Endothelial cell of umbilical vein (primary cell): ENCODE measurements around the gene RAPGEF6. TPM values are rescaled to one million over a fixed set of nuclear protein-coding genes. Genes with fewer than 3 reads are reported as not detected.

Experiments
- BruUV-seq: library from RNA; stranded (reverse); fragments of 400-500 nt; replicated peaks from 2 replicates; lab custom pipeline; 2021; lab: Mats Ljungman, UMichigan
- CTCF ChIA-PET: fragments of 300-600, 350-600 bp; sonication (Branson Sonifier 250); formaldehyde crosslinking; loops from one replicate; lab custom pipeline; 2021; ENCODE audit warnings: antibody characterized with exemption, inconsistent platforms; lab: Charles Lee
- POLR2A ChIA-PET: fragments of 300-600, 350-600 bp; sonication (Branson Sonifier 250); formaldehyde crosslinking; loops from one replicate; lab custom pipeline; 2021; ENCODE audit warnings: antibody characterized with exemption, inconsistent platforms; lab: Charles Lee
- DNase-seq: peaks from one replicate; pipeline ENCODE4 v3.0.0-alpha.2; 2011; ENCODE audit warnings: low read depth, low spot score
- FAIRE-seq: peaks from 2 replicates; lab custom pipeline; 2011; peaks lifted over from hg19 to GRCh38; lab: Jason Lieb, UNC
- H2AFZ ChIP-seq: 2 replicates; pipeline ENCODE4 v1.6.0; 2012; ENCODE audit warnings: low read depth, low read length, control low read depth, inconsistent platforms
- H3K27ac ChIP-seq: 2 replicates; pipeline ENCODE4 v1.5.1; 2011; ENCODE audit warnings: low read depth, mild to moderate bottlenecking, control low read depth, low read length, moderate library complexity; ENCODE audit not compliant: insufficient read depth
- H3K27me3 ChIP-seq, 2 experiments: 2 replicates each; pipeline versions ENCODE4 v1.6.0 to v1.6.1; 2011; ENCODE audit warnings: low read length in 2 of 2, mixed read lengths in 1 of 2; ENCODE audit not compliant: control insufficient read depth in 2 of 2, insufficient read depth in 2 of 2
- H3K36me3 ChIP-seq, 2 experiments: 2 replicates in 1 of 2; 3 replicates in 1 of 2; pipeline ENCODE4 v1.5.1; 2011; ENCODE audit warnings: low read length in 2 of 2, mild to moderate bottlenecking in 1 of 2, moderate library complexity in 1 of 2; ENCODE audit not compliant: control insufficient read depth in 2 of 2, insufficient read depth in 2 of 2; ENCODE audit errors: extremely low read depth in 1 of 2
- H3K4me1 ChIP-seq: 3 replicates; pipeline ENCODE4 v1.5.1; 2011; ENCODE audit warnings: mild to moderate bottlenecking, low read length; ENCODE audit not compliant: control insufficient read depth, insufficient read depth; ENCODE audit errors: extremely low read depth
- H3K4me2 ChIP-seq: 2 replicates; pipeline ENCODE4 v1.6.1; 2011; ENCODE audit warnings: low read length, control low read depth, mixed read lengths; ENCODE audit not compliant: insufficient read depth
- H3K4me3 ChIP-seq, 3 experiments: fragments of 200-600 bp in 1 of 3; sonication (generic), shearing (Covaris generic) in 1 of 3; replicated peaks in 1 of 3; 2 replicates each; pipeline ENCODE4 v1.5.1; 2011 to 2016; ENCODE audit warnings: control low read depth in 3 of 3, low read length in 3 of 3, mild to moderate bottlenecking in 2 of 3, inconsistent platforms in 1 of 3, low read depth in 1 of 3, moderate library complexity in 1 of 3; ENCODE audit not compliant: insufficient read depth in 1 of 3
- H3K79me2 ChIP-seq: 2 replicates; pipeline ENCODE4 v1.6.0; 2012; ENCODE audit warnings: low read length, inconsistent platforms; ENCODE audit not compliant: control insufficient read depth, insufficient read depth
- H3K9ac ChIP-seq: replicated peaks from 2 replicates; pipeline ENCODE3; 2011; ENCODE audit warnings: low read length, control low read depth; ENCODE audit not compliant: insufficient read depth; ENCODE audit errors: extremely low read depth
- H3K9me1 ChIP-seq: replicated peaks from 3 replicates; pipeline ENCODE4 v1.6.0; 2011; ENCODE audit warnings: mild to moderate bottlenecking, low read length; ENCODE audit not compliant: control insufficient read depth, insufficient read depth; ENCODE audit errors: extremely low read depth
- H3K9me3 ChIP-seq: replicated peaks from 2 replicates; pipeline ENCODE4 v1.5.1; 2012; ENCODE audit warnings: low read length, inconsistent platforms; ENCODE audit not compliant: control insufficient read depth, insufficient read depth
- H4K20me1 ChIP-seq: replicated peaks from 2 replicates; pipeline ENCODE3; 2011; ENCODE audit warnings: mild to moderate bottlenecking, low read length; ENCODE audit not compliant: control insufficient read depth, insufficient read depth; ENCODE audit errors: extremely low read depth
- CTCF ChIP-seq, 2 donors: IDR thresholded peaks; 1 replicate in 1 of 2; 2 replicates in 1 of 2; pipeline ENCODE4 v1.5.1; 2011; ENCODE audit warnings: low read length in 2 of 2, mild to moderate bottlenecking in 2 of 2, moderate library complexity in 2 of 2, control low read depth in 1 of 2, inconsistent platforms in 1 of 2, low read depth in 1 of 2; ENCODE audit not compliant: insufficient read depth in 1 of 2; ENCODE audit errors: extremely low read depth in 1 of 2
- EZH2 ChIP-seq: IDR thresholded peaks from 2 replicates; pipeline ENCODE4 v1.6.1; 2012; ENCODE audit warnings: borderline replicate concordance, low read depth, mild to moderate bottlenecking, moderate library complexity, low read length, inconsistent platforms; ENCODE audit not compliant: severe bottlenecking
- FOS ChIP-seq: IDR thresholded peaks from 2 replicates; pipeline ENCODE4 v1.6.1; 2011; ENCODE audit warnings: mild to moderate bottlenecking, low read length, moderate library complexity, borderline replicate concordance; ENCODE audit not compliant: insufficient read depth
- GATA2 ChIP-seq: IDR thresholded peaks from 2 replicates; pipeline ENCODE4 v1.7.0; 2011; ENCODE audit warnings: low read depth, mild to moderate bottlenecking, moderate library complexity, mixed read lengths, low read length; ENCODE audit not compliant: insufficient read length, insufficient read depth
- JUN ChIP-seq: IDR thresholded peaks from 2 replicates; pipeline ENCODE4 v1.6.1; 2011; ENCODE audit warnings: borderline replicate concordance, low read depth; ENCODE audit not compliant: insufficient read length, insufficient read depth
- MAX ChIP-seq: IDR thresholded peaks from 2 replicates; pipeline ENCODE4 v1.6.1; 2011; ENCODE audit not compliant: insufficient read depth, insufficient read length
- MYC ChIP-seq: IDR thresholded peaks from one replicate; pipeline ENCODE4 v1.6.1; 2011; ENCODE audit warnings: mild to moderate bottlenecking, low read depth, low read length
- POLR2A ChIP-seq: IDR thresholded peaks from 2 replicates; pipeline ENCODE4 v1.6.1; 2012; ENCODE audit warnings: low read depth, mild to moderate bottlenecking, control low read depth, low read length
- POLR2AphosphoS5 ChIP-seq: IDR thresholded peaks from 2 replicates; pipeline ENCODE4 v1.6.1; 2012; ENCODE audit warnings: low read depth, mild to moderate bottlenecking, control low read depth, low read length, moderate library complexity; ENCODE audit not compliant: insufficient read depth
- dilution Hi-C: fragments of 300-500 bp; cut with MboI; formaldehyde crosslinking; loops from one replicate; pipeline ENCODE4 v1.15.0; 2019; ENCODE audit warnings: low sequenced_read_pairs; ENCODE audit not compliant: extremely low pct_ligation_motif_present
- intact Hi-C: fragments of 100-400 bp; cut with micrococcal nuclease; formaldehyde crosslinking; loops from one replicate; pipeline ENCODE4 v1.10.0; 2022
- polyA plus RNA-seq, 4 experiments: library from polyadenylated mRNA; depleted of rRNA in 3 of 4; stranded (reverse) in 3 of 4; unstranded in 1 of 4; fragments of >200 nt; gene quantifications; 2 replicates each; pipeline versions ENCODE4 v1.2.1 to v1.2.3, GENCODE V29; 2011 to 2012; ENCODE audit warnings: missing spikeins in 1 of 4
- total RNA-seq: library from RNA; stranded (reverse); gene quantifications from 2 replicates; pipeline ENCODE4 v1.2.3, GENCODE V29; 2021

Gene RAPGEF6
- total and polyA plus RNA-seq, 2 donors (not counting 3 experiments of a cell fraction or from before 2014, with no cell fraction given): 3.5 to 17.5 TPM

GRCh38 chr5:131595088-131596033 is 39.7 kb downstream of the RAPGEF6 start:
- Histone ChIP-seq H3K4me2 (no peak overlapping the region), H3K4me3 (no peak overlapping the region), H3K27ac (no peak overlapping the region), H3K4me1 (no peaks in the 10 kb centered on the region), H3K9ac (no peak overlapping the region), H3K9me3 (no peaks in the 10 kb centered on the region), H3K27me3 (no peaks in the 10 kb centered on the region), H2AFZ (no peak overlapping the region), H3K36me3 (no peaks in the 10 kb centered on the region), H3K9me1 (no peaks in the 10 kb centered on the region), H4K20me1 (no peaks in the 10 kb centered on the region), H3K79me2 (peaks cover 8% of the 10 kb centered on the region)
- dilution Hi-C loops: loop anchor here (25.0 kb wide), 1 partner anchor 417 kb away; the partner anchor contains the start of gene ACSL6
- ChIA-PET POLR2A (no interaction called here), CTCF (no interaction called here)
- intact Hi-C loops: no loop called here
- no peak for DNase-seq
- no peak for FAIRE-seq
- TF ChIP-seq CTCF (IDR thresholded peaks at IDR 0.05; ENCODE audit: extremely low read depth in 1 of 2, insufficient read depth in 1 of 2, low read depth in 1 of 2, low read length in 2 of 2) (no peak), GATA2 (no peak), JUN (no peak), FOS (no peak), EZH2 (no peak), MAX (no peak), MYC (no peak), POLR2A (no peak), POLR2AphosphoS5 (no peak)
- BruUV-seq: no TSS peak
